ENCODE data around the gene ADORA1. TPM values are rescaled to one million over a fixed set of nuclear protein-coding genes. Genes with fewer than 3 reads are reported as not detected.
A peak's percentile ranks its signal among the peaks of the same experiment; 100 is the strongest.

The ADORA1 gene
- total RNA-seq, 1 experiment from 2014 or later, result 60.9 TPM

- no peak overlapping the region for H3K27ac ChIP-seq
- no peaks in the 10 kb centered on the region for H3K4me1 ChIP-seq
- H3K27me3 ChIP-seq, result no peaks in the 10 kb centered on the region
- no peaks in the 10 kb centered on the region for H3K36me3 ChIP-seq
- no peak overlapping the region for H3K4me3 ChIP-seq
- DNase-seq, result no peak
- H3K9me3 ChIP-seq (replicated peaks), result peaks cover 17% of the 10 kb centered on the region
Observed at GRCh38 chr1:203101813-203102634, 25.5 kb upstream of the ADORA1 start.

GRCh38 chr1:203103216-203103615 is 24.3 kb upstream of the ADORA1 start:
- Histone ChIP-seq H3K36me3 (no peaks in the 10 kb centered on the region), H3K4me1 (no peaks in the 10 kb centered on the region), H3K9me3 (replicated peaks) (peaks cover 17% of the 10 kb centered on the region), H3K4me3 (no peak overlapping the region), H3K27me3 (no peaks in the 10 kb centered on the region), H3K27ac (no peak overlapping the region)
- DNase-seq, result no peak

DNA sequence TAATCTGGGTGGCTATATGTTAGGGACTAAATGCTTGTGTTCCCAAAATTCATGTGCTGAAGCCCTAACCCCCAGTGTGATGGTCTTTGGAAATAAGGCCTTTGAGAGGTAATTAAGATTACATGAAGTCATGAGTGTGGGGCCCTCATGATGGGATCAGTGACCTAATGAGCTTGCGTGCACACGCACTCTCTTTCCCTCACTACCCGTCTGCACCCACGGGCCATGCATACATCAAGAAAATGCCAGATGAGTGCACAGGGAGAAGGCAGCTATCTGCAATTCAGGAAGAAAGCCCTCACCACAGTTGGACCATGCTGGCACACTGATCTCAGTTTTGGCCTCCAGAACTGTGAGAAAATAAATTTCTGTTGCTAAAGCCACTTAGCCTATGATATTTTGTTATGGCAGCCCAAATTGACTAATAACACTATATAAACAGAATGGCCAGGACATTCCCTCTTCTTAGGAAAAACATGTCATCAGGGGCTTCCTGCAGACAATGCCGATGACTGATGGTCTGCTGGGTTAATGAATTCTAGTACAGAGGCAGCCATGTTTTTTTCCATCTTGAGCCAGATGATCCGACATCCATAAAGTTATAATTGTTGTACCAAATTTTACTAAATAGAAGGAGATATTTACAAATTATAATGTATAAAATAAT is 23.6 kb upstream of the ADORA1 start:
- Histone ChIP-seq H3K27me3 (no peaks in the 10 kb centered on the region), H3K36me3 (no peaks in the 10 kb centered on the region), H3K9me3 (replicated peaks) (peaks cover 17% of the 10 kb centered on the region), H3K27ac (no peak overlapping the region), H3K4me3 (no peak overlapping the region), H3K4me1 (no peaks in the 10 kb centered on the region)
- DNase-seq, result no peak

- Histone ChIP-seq H3K36me3 (no peaks in the 10 kb centered on the region), H3K27ac (no peak overlapping the region), H3K9me3 (replicated peaks) (peaks cover 17% of the 10 kb centered on the region), H3K27me3 (no peaks in the 10 kb centered on the region), H3K4me3 (no peak overlapping the region), H3K4me1 (no peaks in the 10 kb centered on the region)
- DNase-seq, result no peak
Observed at GRCh38 chr1:203104789-203105390, 22.6 kb upstream of the ADORA1 start.

DNA sequence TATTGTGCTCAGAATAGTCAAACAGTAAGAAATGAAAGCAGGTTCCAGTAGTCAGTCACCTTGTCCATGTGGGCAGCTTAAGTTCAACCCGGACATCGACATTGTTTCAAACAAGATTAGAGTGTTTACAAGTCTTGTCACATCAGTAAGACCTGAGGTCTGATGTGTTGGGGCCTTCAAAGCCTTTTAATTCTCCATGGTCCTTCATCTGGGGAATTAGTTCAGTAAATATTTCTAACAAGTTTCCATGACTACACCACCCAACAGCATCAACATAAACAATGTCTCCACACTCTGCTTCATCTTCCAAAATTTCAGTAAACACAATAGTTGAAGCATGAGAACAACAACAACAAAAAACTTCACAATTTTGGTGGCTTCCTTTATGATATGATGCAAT is 15.1 kb upstream of the ADORA1 start:
- DNase-seq, result no peak
- Histone ChIP-seq H3K27ac (no peak overlapping the region), H3K36me3 (no peaks in the 10 kb centered on the region), H3K4me1 (peaks cover 17% of the 10 kb centered on the region), H3K4me3 (no peak overlapping the region), H3K27me3 (no peaks in the 10 kb centered on the region), H3K9me3 (replicated peaks) (no peaks in the 10 kb centered on the region)

- Histone ChIP-seq H3K4me1 (peaks cover 17% of the 10 kb centered on the region), H3K36me3 (no peaks in the 10 kb centered on the region), H3K4me3 (no peak overlapping the region), H3K27ac (no peak overlapping the region), H3K9me3 (replicated peaks) (no peaks in the 10 kb centered on the region), H3K27me3 (no peaks in the 10 kb centered on the region)
- DNase-seq, result no peak
Observed at GRCh38 chr1:203113308-203113707, 14.2 kb upstream of the ADORA1 start.

GRCh38 chr1:203114202-203114601 is 13.3 kb upstream of the ADORA1 start:
- Histone ChIP-seq H3K27me3 (no peaks in the 10 kb centered on the region), H3K4me3 (no peak overlapping the region), H3K9me3 (replicated peaks) (no peaks in the 10 kb centered on the region), H3K27ac (no peak overlapping the region), H3K36me3 (no peaks in the 10 kb centered on the region), H3K4me1 (peaks cover 17% of the 10 kb centered on the region)
- no peak for DNase-seq

GRCh38 chr1:203116091-203116820 is 11.3 kb upstream of the ADORA1 start:
- DNase-seq, result peak; percentile 97 to 98
- H3K9me3 ChIP-seq (replicated peaks), result no peaks in the 10 kb centered on the region
- peak overlapping the region; percentile 44 for H3K27ac ChIP-seq
- H3K4me3 ChIP-seq, result no peak overlapping the region
- no peaks in the 10 kb centered on the region for H3K27me3 ChIP-seq
- H3K36me3 ChIP-seq, result no peaks in the 10 kb centered on the region
- peaks cover 21% of the 10 kb centered on the region for H3K4me1 ChIP-seq

DNA sequence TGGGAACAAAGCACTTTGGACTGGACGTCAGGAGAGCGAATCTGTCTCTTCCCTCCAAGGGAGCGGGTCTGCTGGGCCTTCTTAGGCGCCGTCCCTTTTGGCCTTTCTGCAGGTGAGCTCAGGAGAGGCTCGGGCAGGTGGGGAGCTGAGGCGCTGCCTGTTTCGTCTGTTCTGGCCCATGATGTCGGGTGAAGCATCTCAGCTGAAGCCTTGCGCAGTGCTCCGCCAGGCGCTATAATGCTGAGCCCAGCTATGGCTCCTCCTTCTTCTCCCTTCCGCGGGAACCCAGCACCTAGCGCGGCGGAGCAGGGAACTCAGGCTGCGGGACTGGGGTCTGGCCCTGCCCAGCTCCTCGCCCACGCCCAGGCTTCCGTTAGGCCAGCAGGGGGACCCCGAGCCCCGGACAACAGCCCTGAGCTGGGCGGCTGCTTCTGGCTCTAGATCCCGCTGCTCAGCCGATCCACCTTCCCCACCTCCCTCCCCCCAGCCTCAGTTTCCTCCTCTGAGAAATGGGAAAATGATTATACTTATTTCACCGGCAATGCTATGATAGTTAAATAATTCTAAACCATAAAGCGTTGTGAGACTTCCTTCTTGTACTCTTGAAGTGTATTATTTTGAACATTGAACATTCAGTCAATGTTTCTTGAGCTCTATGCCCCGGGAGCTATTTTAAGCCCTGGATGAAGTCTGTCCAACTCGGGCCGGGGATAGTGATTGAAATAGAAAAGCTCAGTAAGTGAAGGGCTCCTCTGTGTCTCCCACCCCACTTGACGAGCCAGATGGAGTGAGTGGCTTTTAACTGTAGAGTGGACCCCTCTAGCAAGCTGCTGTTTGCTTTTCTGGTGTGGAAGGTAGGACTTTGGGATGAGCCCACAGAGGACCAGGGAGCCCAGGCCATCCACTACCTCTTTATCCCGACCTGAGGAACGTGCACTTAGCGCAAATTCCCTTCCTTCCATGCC is 9.6 kb upstream of the ADORA1 start:
- no peaks in the 10 kb centered on the region for H3K27me3 ChIP-seq
- no peak overlapping the region for H3K27ac ChIP-seq
- no peaks in the 10 kb centered on the region for H3K9me3 ChIP-seq (replicated peaks)
- H3K36me3 ChIP-seq, result no peaks in the 10 kb centered on the region
- peak in 1 of 2 experiments; percentile 39 for DNase-seq
- peaks cover 21% of the 10 kb centered on the region for H3K4me1 ChIP-seq
- H3K4me3 ChIP-seq, result no peak overlapping the region

DNA sequence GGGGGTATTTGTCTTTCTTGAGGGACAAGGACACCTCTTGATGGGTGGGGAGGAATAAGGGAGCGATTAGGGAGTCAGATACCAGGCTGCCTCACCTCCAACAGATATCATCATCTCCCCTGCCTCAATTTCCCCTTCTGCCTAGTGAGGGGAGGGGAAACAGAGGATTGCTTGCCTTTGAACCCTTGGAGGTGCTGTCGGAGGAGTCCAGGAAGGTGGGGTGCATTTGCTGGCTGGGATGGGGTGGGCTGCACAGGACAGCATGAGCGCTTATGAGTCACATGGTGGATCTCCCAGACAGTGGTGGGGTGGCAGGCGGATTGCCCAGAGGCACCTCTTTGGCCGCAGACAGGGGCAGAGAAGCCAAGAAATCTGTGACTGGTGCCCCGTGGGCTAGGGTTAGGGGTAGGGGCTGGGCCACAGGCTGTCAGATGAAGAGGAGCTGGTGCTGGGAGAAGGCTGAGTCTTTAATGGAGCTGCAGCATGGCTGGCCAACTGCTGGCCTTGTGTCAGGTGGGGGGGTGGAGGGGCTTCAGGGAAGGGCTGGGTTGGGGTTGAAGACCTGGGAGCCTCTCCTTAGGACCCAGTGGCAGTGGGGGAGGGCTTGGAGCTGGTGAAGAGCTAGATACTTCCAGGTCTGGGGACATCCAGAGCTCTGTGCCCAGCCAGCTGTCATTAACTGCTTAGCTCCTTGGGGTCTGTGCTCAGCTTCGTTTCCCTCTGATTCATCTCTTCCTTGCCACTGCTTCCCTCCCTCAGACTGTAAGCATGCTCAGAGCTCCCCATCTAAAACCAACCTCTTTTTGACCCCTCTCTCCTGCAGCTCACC is 7.0 kb upstream of the ADORA1 start:
- DNase-seq, result no peak
- H3K4me3 ChIP-seq, result no peak overlapping the region
- H3K4me1 ChIP-seq, result peaks cover 24% of the 10 kb centered on the region
- H3K27me3 ChIP-seq, result no peaks in the 10 kb centered on the region
- H3K36me3 ChIP-seq, result no peaks in the 10 kb centered on the region
- no peaks in the 10 kb centered on the region for H3K9me3 ChIP-seq (replicated peaks)
- no peak overlapping the region for H3K27ac ChIP-seq

GRCh38 chr1:203121186-203122015 is 6.1 kb upstream of the ADORA1 start:
- Histone ChIP-seq H3K36me3 (no peaks in the 10 kb centered on the region), H3K9me3 (replicated peaks) (no peaks in the 10 kb centered on the region), H3K27ac (no peak overlapping the region), H3K4me3 (no peak overlapping the region), H3K4me1 (peaks cover 22% of the 10 kb centered on the region), H3K27me3 (no peaks in the 10 kb centered on the region)
- no peak for DNase-seq

- Histone ChIP-seq H3K27ac (no peak overlapping the region), H3K4me3 (no peak overlapping the region), H3K36me3 (no peaks in the 10 kb centered on the region), H3K4me1 (peaks cover 14% of the 10 kb centered on the region), H3K9me3 (replicated peaks) (no peaks in the 10 kb centered on the region), H3K27me3 (no peaks in the 10 kb centered on the region)
- no peak for DNase-seq
Observed at GRCh38 chr1:203122159-203122558, 5.4 kb upstream of the ADORA1 start.

DNA sequence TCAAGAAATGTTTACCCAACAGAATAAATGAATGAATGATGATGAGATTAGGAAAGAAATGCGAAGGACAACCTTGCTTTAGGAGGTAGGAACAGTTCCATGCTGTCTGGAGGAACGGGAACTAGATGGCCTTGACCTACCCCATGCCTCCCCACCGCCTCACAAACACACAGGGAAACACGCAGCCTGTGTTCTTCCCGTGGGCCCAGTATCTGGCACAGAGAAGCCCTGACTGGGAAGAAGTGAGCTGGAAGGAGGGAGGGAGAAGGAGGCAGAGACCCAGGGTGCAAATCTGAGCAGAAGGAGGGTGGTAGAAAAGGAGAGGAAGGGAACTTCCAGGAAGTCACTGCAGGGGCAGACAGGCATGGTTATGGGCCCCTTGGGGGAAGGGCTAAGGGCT is 3.5 kb upstream of the ADORA1 start:
- DNase-seq, result no peak
- H3K27me3 ChIP-seq, result no peaks in the 10 kb centered on the region
- H3K36me3 ChIP-seq, result no peaks in the 10 kb centered on the region
- peaks cover 19% of the 10 kb centered on the region for H3K4me1 ChIP-seq
- no peak overlapping the region for H3K4me3 ChIP-seq
- no peak overlapping the region for H3K27ac ChIP-seq
- H3K9me3 ChIP-seq (replicated peaks), result no peaks in the 10 kb centered on the region

All from SJCRH30 (cell line).